ENCODE data around the gene RRN3.
"Not testable (repeated sequence)": the region's sequence is repeated elsewhere in the genome, so short reads cannot be mapped to it uniquely, and the experiment has no call there.

Gene RRN3

GRCh38 chr16:15049581-15050180 lies 44.4 kb downstream of the RRN3 start:
- no peak for DNase-seq

GRCh38 chr16:15046692-15047376 lies 47.2 kb downstream of the RRN3 start:
- DNase-seq: no peak

GRCh38 chr16:15045270-15045669 lies 48.8 kb downstream of the RRN3 start:
- not testable (repeated sequence) for DNase-seq

GRCh38 chr16:15044286-15044685 lies 49.8 kb downstream of the RRN3 start:
- no peak for DNase-seq

GRCh38 chr16:15043344-15043743 lies 50.7 kb downstream of the RRN3 start:
- DNase-seq: no peak

GRCh38 chr16:15041271-15042004 lies 52.6 kb downstream of the RRN3 start:
- DNase-seq: no peak

- DNase-seq: no peak
These were observed 55.4 kb downstream of the RRN3 start for GRCh38 chr16:15038689-15039088.

GRCh38 chr16:15037745-15038144 lies 56.3 kb downstream of the RRN3 start:
- DNase-seq: no peak

GRCh38 chr16:15037003-15037402 lies 57.1 kb downstream of the RRN3 start:
- no peak for DNase-seq

- DNase-seq: no peak
These were observed 58.8 kb downstream of the RRN3 start for GRCh38 chr16:15035163-15035729.

GRCh38 chr16:15034266-15035162 lies 59.6 kb downstream of the RRN3 start:
- no peak for DNase-seq

- DNase-seq: no peak
These were observed 60.8 kb downstream of the RRN3 start for GRCh38 chr16:15033309-15033707.

- no peak for DNase-seq
These were observed 61.3 kb downstream of the RRN3 start for GRCh38 chr16:15032547-15033308.

- no peak for DNase-seq
These were observed 62.5 kb downstream of the RRN3 start for GRCh38 chr16:15031586-15031985.

- no peak for DNase-seq
These were observed 62.9 kb downstream of the RRN3 start for GRCh38 chr16:15031179-15031578.

- DNase-seq: not testable (repeated sequence)
These were observed 64.3 kb downstream of the RRN3 start for GRCh38 chr16:15029749-15030148.

- peak; percentile 40 for DNase-seq
These were observed 65.0 kb downstream of the RRN3 start for GRCh38 chr16:15028801-15029698.

GRCh38 chr16:15028345-15028715 lies 65.7 kb downstream of the RRN3 start:
- DNase-seq: not testable (repeated sequence)

GRCh38 chr16:15027503-15028344 lies 66.3 kb downstream of the RRN3 start:
- not testable (repeated sequence) for DNase-seq

GRCh38 chr16:15027051-15027450 lies 67.0 kb downstream of the RRN3 start:
- not testable (repeated sequence) for DNase-seq
